SK-N-SH treated with all-trans-retinoic acid at 6 μM for 48 hours (cell line): ENCODE data around the gene AGBL2.

Source experiments
- ATAC-seq: fragments of 200-7000 bp; cut with Tn5 transposase; 3 replicates; pipeline ENCODE4 v1.9.1; 2020; ENCODE audit warnings: mild to moderate bottlenecking, moderate library complexity
- ARNTL ChIP-seq: fragments of 450-650 bp; formaldehyde crosslinking; IDR thresholded peaks from 2 replicates; pipeline ENCODE4 v1.5.0; 2020; ENCODE audit warnings: low read depth, mild to moderate bottlenecking, moderate library complexity, borderline replicate concordance
- BACH2 ChIP-seq: fragments of 250-450 bp; sonication (Bioruptor Pico); IDR thresholded peaks from 2 replicates; pipeline ENCODE4 v1.9.0; 2021; ENCODE audit warnings: mild to moderate bottlenecking, borderline replicate concordance
- CREB5 ChIP-seq: fragments of 250-450 bp; sonication (Bioruptor Pico); IDR thresholded peaks from 2 replicates; pipeline ENCODE4 v1.5.1; 2020; ENCODE audit warnings: low read depth, mild to moderate bottlenecking, moderate library complexity
- CSDC2 ChIP-seq: fragments of 250-450 bp; sonication (Bioruptor Pico); IDR thresholded peaks from 2 replicates; pipeline ENCODE4 v1.5.0; 2020; ENCODE audit warnings: mild to moderate bottlenecking, moderate library complexity
- CSRNP3 ChIP-seq: fragments of 250-450 bp; sonication (Bioruptor Pico); IDR thresholded peaks from 2 replicates; pipeline ENCODE4 v1.5.1; 2021; ENCODE audit warnings: mild to moderate bottlenecking, moderate library complexity
- GLIS3 ChIP-seq: fragments of 250-450 bp; sonication (Bioruptor Pico); IDR thresholded peaks from 2 replicates; pipeline ENCODE4 v1.5.0; 2020; ENCODE audit warnings: mild to moderate bottlenecking, moderate library complexity
- ISL1 ChIP-seq: fragments of 250-450 bp; sonication (Bioruptor Pico); IDR thresholded peaks from 2 replicates; pipeline ENCODE4 v2.1.2; 2022; ENCODE audit warnings: mild to moderate bottlenecking, moderate library complexity
- OSR1 ChIP-seq: fragments of 250-450 bp; sonication (Bioruptor Pico); IDR thresholded peaks from 2 replicates; pipeline ENCODE4 v1.8.0; 2022; ENCODE audit warnings: moderate library complexity, mild to moderate bottlenecking, inconsistent platforms
- POU6F1 ChIP-seq: fragments of 250-450 bp; sonication (Bioruptor Pico); IDR thresholded peaks from 2 replicates; pipeline ENCODE4 v1.8.0; 2021; ENCODE audit warnings: low read depth, mild to moderate bottlenecking, moderate library complexity, borderline replicate concordance
- PPARA ChIP-seq: fragments of 250-450 bp; sonication (Bioruptor Pico); IDR thresholded peaks from 2 replicates; pipeline ENCODE4 v1.5.0; 2020; ENCODE audit warnings: mild to moderate bottlenecking, borderline replicate concordance
- RARB ChIP-seq: fragments of 250-450 bp; sonication (Bioruptor Pico); IDR thresholded peaks from 2 replicates; pipeline ENCODE4 v1.8.0; 2021; ENCODE audit warnings: mild to moderate bottlenecking, moderate library complexity
- SNAI2 ChIP-seq: fragments of 250-450 bp; sonication (Bioruptor Pico); IDR thresholded peaks from 2 replicates; pipeline ENCODE4 v1.5.0; 2020; ENCODE audit warnings: mild to moderate bottlenecking, moderate library complexity
- TCF4 ChIP-seq: fragments of 250-450 bp; sonication (Bioruptor Pico); IDR thresholded peaks from 2 replicates; pipeline ENCODE4 v1.8.0; 2021; ENCODE audit warnings: mild to moderate bottlenecking, moderate library complexity, borderline replicate concordance
- TOX ChIP-seq: fragments of 250-450 bp; sonication (Bioruptor Pico); IDR thresholded peaks from 2 replicates; pipeline ENCODE4 v1.8.0; 2021; ENCODE audit warnings: mild to moderate bottlenecking, moderate library complexity, borderline replicate concordance
- ZFP3 ChIP-seq: fragments of 250-450 bp; sonication (Bioruptor Pico); IDR thresholded peaks from 2 replicates; pipeline ENCODE4 v1.5.0; 2020; ENCODE audit warnings: mild to moderate bottlenecking, moderate library complexity
- ZFP30 ChIP-seq: fragments of 450-650 bp; formaldehyde crosslinking; IDR thresholded peaks from 2 replicates; pipeline ENCODE4 v1.5.0; 2022; ENCODE audit warnings: mild to moderate bottlenecking, moderate library complexity
- ZNF565 ChIP-seq: fragments of 450-650 bp; formaldehyde crosslinking; conservative IDR thresholded peaks from 2 replicates; pipeline ENCODE4 v1.5.0; 2020; ENCODE audit warnings: low read depth, mild to moderate bottlenecking, moderate library complexity
- ZNF70 ChIP-seq: fragments of 450-650 bp; formaldehyde crosslinking; IDR thresholded peaks from 2 replicates; pipeline ENCODE4 v1.5.0; 2020; ENCODE audit warnings: mild to moderate bottlenecking, moderate library complexity
- ZNF8 ChIP-seq: fragments of 450-650 bp; formaldehyde crosslinking; IDR thresholded peaks from 2 replicates; pipeline ENCODE4 v1.5.0; 2020; ENCODE audit warnings: mild to moderate bottlenecking, moderate library complexity
- TF ChIP-seq, protein P1 (sequence below): fragments of 250-450 bp; sonication (Bioruptor Pico); IDR thresholded peaks from 2 replicates; pipeline ENCODE4 v1.5.0; 2020; ENCODE audit warnings: mild to moderate bottlenecking, moderate library complexity
- TF ChIP-seq, protein P2 (sequence below): fragments of 250-450 bp; sonication (Bioruptor Pico); IDR thresholded peaks from 2 replicates; pipeline ENCODE4 v1.8.0; 2020; ENCODE audit warnings: mild to moderate bottlenecking, moderate library complexity, borderline replicate concordance

The AGBL2 gene

DNA sequence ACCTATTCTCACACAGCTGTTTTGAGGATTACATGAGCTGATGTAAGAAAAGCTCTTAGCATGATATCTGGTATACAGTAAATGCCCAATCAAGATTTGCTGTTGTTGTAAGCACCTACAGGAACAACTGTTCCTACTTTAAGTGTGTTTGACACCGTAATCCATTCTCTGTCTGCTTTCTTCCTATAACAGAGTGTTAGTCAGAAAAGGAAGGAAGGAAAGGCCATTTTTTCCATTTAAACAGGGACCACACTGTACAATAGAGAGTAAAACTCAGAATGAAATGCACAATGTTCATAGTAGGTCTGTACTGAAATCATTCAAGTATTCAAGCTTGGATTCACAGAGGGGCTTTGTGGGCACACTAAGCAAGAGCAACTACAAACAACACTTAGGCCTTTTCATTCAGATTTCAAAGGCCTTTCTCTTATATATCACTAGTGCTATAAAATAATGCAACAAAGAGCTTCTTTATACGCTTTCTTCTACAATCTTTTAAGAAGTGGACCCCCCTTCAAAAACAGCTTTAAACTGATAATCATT, 94.3 kb downstream of the AGBL2 start:
- TF ChIP-seq, protein P1, sequence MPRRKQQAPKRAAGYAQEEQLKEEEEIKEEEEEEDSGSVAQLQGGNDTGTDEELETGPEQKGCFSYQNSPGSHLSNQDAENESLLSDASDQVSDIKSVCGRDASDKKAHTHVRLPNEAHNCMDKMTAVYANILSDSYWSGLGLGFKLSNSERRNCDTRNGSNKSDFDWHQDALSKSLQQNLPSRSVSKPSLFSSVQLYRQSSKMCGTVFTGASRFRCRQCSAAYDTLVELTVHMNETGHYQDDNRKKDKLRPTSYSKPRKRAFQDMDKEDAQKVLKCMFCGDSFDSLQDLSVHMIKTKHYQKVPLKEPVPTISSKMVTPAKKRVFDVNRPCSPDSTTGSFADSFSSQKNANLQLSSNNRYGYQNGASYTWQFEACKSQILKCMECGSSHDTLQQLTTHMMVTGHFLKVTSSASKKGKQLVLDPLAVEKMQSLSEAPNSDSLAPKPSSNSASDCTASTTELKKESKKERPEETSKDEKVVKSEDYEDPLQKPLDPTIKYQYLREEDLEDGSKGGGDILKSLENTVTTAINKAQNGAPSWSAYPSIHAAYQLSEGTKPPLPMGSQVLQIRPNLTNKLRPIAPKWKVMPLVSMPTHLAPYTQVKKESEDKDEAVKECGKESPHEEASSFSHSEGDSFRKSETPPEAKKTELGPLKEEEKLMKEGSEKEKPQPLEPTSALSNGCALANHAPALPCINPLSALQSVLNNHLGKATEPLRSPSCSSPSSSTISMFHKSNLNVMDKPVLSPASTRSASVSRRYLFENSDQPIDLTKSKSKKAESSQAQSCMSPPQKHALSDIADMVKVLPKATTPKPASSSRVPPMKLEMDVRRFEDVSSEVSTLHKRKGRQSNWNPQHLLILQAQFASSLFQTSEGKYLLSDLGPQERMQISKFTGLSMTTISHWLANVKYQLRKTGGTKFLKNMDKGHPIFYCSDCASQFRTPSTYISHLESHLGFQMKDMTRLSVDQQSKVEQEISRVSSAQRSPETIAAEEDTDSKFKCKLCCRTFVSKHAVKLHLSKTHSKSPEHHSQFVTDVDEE (CRISPR knock-in tag): no peak
- no peak for TF ChIP-seq CREB5 (CRISPR knock-in tag)
- TF ChIP-seq, protein P2, sequence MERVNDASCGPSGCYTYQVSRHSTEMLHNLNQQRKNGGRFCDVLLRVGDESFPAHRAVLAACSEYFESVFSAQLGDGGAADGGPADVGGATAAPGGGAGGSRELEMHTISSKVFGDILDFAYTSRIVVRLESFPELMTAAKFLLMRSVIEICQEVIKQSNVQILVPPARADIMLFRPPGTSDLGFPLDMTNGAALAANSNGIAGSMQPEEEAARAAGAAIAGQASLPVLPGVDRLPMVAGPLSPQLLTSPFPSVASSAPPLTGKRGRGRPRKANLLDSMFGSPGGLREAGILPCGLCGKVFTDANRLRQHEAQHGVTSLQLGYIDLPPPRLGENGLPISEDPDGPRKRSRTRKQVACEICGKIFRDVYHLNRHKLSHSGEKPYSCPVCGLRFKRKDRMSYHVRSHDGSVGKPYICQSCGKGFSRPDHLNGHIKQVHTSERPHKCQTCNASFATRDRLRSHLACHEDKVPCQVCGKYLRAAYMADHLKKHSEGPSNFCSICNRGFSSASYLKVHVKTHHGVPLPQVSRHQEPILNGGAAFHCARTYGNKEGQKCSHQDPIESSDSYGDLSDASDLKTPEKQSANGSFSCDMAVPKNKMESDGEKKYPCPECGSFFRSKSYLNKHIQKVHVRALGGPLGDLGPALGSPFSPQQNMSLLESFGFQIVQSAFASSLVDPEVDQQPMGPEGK (CRISPR knock-in tag): no peak
- TF ChIP-seq ZFP30 (CRISPR knock-in tag): no peak
- TF ChIP-seq BACH2: no peak
- no peak for TF ChIP-seq ZNF8 (CRISPR knock-in tag)
- ATAC-seq: no peak

DNA sequence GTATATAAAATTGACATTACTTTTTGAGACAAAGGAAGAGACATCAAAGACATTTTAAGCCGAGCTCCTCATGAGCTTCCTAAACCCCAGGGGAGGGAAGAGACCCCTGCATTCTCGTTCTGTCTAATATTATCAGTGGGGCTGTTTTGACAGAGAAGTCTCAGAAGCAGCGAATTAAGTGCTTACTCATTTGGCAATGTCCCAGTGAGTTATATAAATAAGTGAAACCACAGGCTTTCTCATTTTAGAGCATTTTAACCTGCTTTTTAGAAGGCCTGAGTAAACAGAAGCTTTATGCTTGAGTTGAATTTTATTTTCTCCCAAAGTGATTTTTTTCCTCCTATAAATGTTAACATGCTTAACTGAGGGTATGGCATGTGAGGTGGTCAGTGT, 97.8 kb downstream of the AGBL2 start:
- peak; percentile 35 for ATAC-seq
- TF ChIP-seq ZFP3 (CRISPR knock-in tag) (0 out of 2 replicates have a peak, but pooled peaks have one; percentile 49), CSDC2 (CRISPR knock-in tag) (no peak)

DNA sequence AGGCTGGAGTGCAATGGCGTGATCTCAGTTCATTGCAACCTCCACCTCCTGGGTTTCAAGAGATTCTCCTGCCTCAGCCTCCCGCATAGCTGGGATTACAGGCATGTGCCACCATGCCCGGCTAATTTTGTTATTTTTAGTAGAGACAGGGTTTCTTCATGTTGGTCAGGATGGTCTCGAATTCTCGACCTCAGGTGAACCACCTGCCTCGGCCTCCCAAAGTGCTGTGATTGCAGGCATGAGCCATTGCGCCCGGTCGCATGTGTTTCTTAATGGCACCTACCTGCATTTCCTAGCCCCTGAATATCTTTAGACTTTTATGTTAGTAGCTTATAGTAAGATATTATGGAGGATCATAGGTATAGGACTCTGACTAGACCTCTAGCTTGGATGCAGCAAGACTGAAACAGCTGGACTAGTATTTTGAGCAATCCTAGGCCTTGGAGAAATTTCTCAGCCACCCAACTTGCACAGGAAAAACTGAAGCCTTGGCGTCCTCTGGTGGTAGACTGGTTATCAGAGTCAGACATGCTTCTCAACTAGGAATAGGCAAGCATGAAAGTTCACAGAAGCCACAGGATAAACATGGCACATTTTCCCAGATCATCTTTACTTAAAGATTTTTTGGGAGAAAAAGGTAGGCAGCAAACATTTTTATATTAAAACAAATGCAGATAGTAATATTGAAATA, 98.3 kb downstream of the AGBL2 start:
- peak; percentile 94 for ATAC-seq
- TF ChIP-seq ARNTL (no peak), ZFP3 (CRISPR knock-in tag) (no peak), CSRNP3 (CRISPR knock-in tag) (no peak), ISL1 (CRISPR knock-in tag) (no peak), PPARA (no peak), RARB (CRISPR knock-in tag) (no peak), OSR1 (no peak), GLIS3 (CRISPR knock-in tag) (no peak), ZNF70 (CRISPR knock-in tag) (no peak), ZNF8 (CRISPR knock-in tag) (no peak), POU6F1 (CRISPR knock-in tag) (no peak), ZFP30 (CRISPR knock-in tag) (no peak), SNAI2 (CRISPR knock-in tag) (no peak), ZNF565 (CRISPR knock-in tag) (no peak), TCF4 (CRISPR knock-in tag) (no peak), BACH2 (no peak), TOX (no peak)
- TF ChIP-seq, protein P2 (CRISPR knock-in tag): no peak
- TF ChIP-seq, all 23 proteins: peak for 0
